Measurements from ENCODE around the gene USP34. TPM values are rescaled to one million over a fixed set of nuclear protein-coding genes. Genes with fewer than 3 reads are reported as not detected.

USP34 gene
- total and polyA plus RNA-seq, 2 experiments from 2014 or later: 36.8 to 125 TPM

DNA sequence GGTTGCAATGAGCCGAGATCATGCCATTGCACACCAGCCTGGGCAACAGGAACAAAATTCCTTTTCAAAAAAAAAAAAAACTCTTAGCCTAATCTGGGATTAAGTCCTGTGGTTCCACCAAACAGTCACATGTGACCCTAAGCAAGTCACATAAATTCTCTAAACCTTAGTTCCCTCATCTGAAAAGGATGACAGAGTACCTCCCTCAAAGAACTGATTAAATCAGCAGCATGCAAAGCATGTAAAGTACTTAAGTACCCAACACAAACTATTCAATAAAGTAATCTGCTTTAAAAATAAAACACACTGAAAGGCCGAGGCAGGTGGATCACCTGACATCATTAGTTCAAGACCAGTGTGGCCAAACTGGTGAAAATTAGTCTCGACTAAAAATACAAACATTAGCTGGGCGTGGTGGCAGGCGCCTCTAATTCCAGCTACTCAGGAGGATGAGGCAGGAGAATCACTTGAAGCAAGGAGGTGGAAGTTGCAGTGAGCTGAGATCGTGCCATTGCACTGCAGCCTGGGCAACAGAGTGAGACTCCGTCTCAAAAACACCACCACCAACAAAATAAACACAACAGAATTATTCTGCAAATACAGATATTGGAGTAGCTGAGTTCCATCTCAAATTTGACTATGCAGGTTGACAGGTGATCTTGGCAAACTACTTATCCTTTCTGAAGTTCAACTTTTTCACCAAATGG is 7.0 kb downstream of the USP34 start:
- no peak for DNase-seq (ENCODE audit: low spot score)
- H2AFZ ChIP-seq: no peak overlapping the region
- H3K27me3 ChIP-seq: no peaks in the 10 kb centered on the region
- H3K9me2 ChIP-seq (replicated peaks; ENCODE audit: insufficient read depth): no peaks in the 10 kb centered on the region
- WGBS (ENCODE audit: low lambda C conversion rate, missing lambda C conversion rate): 85% methylated on average over 7 of the region's 7 CpGs
- TF ChIP-seq EZH2 (IDR thresholded peaks at IDR 0.05; ENCODE audit: borderline replicate concordance): no peak
- TF ChIP-seq, protein P1, sequence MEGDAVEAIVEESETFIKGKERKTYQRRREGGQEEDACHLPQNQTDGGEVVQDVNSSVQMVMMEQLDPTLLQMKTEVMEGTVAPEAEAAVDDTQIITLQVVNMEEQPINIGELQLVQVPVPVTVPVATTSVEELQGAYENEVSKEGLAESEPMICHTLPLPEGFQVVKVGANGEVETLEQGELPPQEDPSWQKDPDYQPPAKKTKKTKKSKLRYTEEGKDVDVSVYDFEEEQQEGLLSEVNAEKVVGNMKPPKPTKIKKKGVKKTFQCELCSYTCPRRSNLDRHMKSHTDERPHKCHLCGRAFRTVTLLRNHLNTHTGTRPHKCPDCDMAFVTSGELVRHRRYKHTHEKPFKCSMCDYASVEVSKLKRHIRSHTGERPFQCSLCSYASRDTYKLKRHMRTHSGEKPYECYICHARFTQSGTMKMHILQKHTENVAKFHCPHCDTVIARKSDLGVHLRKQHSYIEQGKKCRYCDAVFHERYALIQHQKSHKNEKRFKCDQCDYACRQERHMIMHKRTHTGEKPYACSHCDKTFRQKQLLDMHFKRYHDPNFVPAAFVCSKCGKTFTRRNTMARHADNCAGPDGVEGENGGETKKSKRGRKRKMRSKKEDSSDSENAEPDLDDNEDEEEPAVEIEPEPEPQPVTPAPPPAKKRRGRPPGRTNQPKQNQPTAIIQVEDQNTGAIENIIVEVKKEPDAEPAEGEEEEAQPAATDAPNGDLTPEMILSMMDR (IDR thresholded peaks at IDR 0.05; ENCODE audit: poor library complexity): no peak
- TF ChIP-seq EZH2phosphoT487 (IDR thresholded peaks at IDR 0.05; ENCODE audit: low read depth, severe bottlenecking, unreplicated experiment): no peak
- no peaks in the 10 kb centered on the region for H3K9me3 ChIP-seq (ENCODE audit: low read depth)
- peaks cover 95% of the 10 kb centered on the region for H4K20me1 ChIP-seq (ENCODE audit: insufficient read depth, poor library complexity, severe bottlenecking)
- peaks cover 27% of the 10 kb centered on the region for H3K4me1 ChIP-seq (ENCODE audit: insufficient read depth)
- no peak overlapping the region for H3K27ac ChIP-seq
- H3K4me2 ChIP-seq: no peak overlapping the region
- H3K4me3 ChIP-seq: no peak overlapping the region
- H3K79me2 ChIP-seq: peaks cover 100% of the 10 kb centered on the region
- no peaks in the 10 kb centered on the region for H3K36me3 ChIP-seq (replicated peaks; ENCODE audit: insufficient read depth, low read depth)

DNA sequence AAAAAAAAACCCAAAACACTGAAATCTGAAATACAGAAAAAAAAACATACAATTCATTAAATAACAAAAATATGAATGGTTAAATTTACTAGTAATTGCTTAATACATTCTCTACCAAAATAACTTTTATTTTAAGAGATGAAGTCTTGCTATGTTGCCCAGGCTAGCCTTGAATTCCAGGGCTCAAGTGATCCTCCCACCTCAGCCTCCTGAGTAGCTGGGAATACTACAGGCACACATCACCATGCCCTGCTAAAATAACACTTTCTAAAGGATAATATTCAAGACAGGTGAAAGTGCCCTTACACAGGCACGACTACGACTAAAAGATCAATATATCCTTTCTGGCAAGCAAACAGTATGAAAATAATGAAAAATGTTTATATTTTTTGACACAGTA is 9.5 kb downstream of the USP34 start:
- no peak overlapping the region for H2AFZ ChIP-seq
- H3K4me1 ChIP-seq (ENCODE audit: insufficient read depth): peaks cover 17% of the 10 kb centered on the region
- no peaks in the 10 kb centered on the region for H3K9me3 ChIP-seq (ENCODE audit: low read depth)

DNA sequence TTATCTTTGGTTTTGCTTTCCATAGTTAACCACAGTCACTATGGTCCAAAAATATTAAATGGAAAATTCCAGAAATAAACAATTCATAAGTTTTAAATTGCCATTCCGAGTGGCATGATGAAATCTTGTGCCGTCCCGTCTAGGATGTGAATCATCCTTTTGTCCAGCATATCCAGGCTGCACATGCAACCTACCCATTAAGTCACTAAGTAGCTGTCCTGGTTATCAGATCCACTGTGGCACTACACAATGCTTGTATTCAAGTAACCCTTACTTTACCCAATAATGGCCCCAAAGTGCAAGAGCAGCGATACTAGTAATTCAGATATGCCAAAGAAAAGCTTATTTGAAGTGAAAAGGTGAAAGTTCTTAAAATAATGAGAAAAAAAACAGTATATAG is 10.7 kb downstream of the USP34 start:
- Histone ChIP-seq H3K79me2 (peaks cover 100% of the 10 kb centered on the region), H3K4me2 (no peak overlapping the region), H2AFZ (no peak overlapping the region), H4K20me1 (ENCODE audit: insufficient read depth, poor library complexity, severe bottlenecking) (peaks cover 92% of the 10 kb centered on the region), H3K4me1 (ENCODE audit: insufficient read depth) (peaks cover 18% of the 10 kb centered on the region), H3K4me3 (no peak overlapping the region), H3K36me3 (replicated peaks; ENCODE audit: insufficient read depth, low read depth) (no peaks in the 10 kb centered on the region), H3K27me3 (no peaks in the 10 kb centered on the region), H3K9me3 (ENCODE audit: low read depth) (no peaks in the 10 kb centered on the region), H3K27ac (no peak overlapping the region), H3K9me2 (replicated peaks; ENCODE audit: insufficient read depth) (no peaks in the 10 kb centered on the region)
- WGBS (ENCODE audit: low lambda C conversion rate, missing lambda C conversion rate): 71% methylated on average over 4 of the region's 4 CpGs
- no peak for DNase-seq (ENCODE audit: low spot score)
- TF ChIP-seq, protein P1 (IDR thresholded peaks at IDR 0.05; ENCODE audit: poor library complexity): no peak
- TF ChIP-seq EZH2phosphoT487 (IDR thresholded peaks at IDR 0.05; ENCODE audit: low read depth, severe bottlenecking, unreplicated experiment): no peak
- no peak for TF ChIP-seq EZH2 (IDR thresholded peaks at IDR 0.05; ENCODE audit: borderline replicate concordance)

More for the DNA sequence above, 9.5 kb downstream of the USP34 start:
- TF ChIP-seq, protein P1 (IDR thresholded peaks at IDR 0.05; ENCODE audit: poor library complexity): no peak
- TF ChIP-seq EZH2 (IDR thresholded peaks at IDR 0.05; ENCODE audit: borderline replicate concordance): no peak
- 88% methylated on average over 2 of the region's 2 CpGs for WGBS (ENCODE audit: low lambda C conversion rate, missing lambda C conversion rate)
- peaks cover 92% of the 10 kb centered on the region for H4K20me1 ChIP-seq (ENCODE audit: insufficient read depth, poor library complexity, severe bottlenecking)
- peaks cover 100% of the 10 kb centered on the region for H3K79me2 ChIP-seq
- no peak overlapping the region for H3K4me2 ChIP-seq
- no peak overlapping the region for H3K27ac ChIP-seq
- H3K36me3 ChIP-seq (replicated peaks; ENCODE audit: insufficient read depth, low read depth): no peaks in the 10 kb centered on the region
- no peak for DNase-seq (ENCODE audit: low spot score)
- no peaks in the 10 kb centered on the region for H3K27me3 ChIP-seq
- no peaks in the 10 kb centered on the region for H3K9me2 ChIP-seq (replicated peaks; ENCODE audit: insufficient read depth)
- H3K4me3 ChIP-seq: no peak overlapping the region

All from hepatocyte (in vitro differentiated cells).